Liver (tissue), 9 donors: ENCODE results near the gene PLCD3. TPM values are rescaled to one million over a fixed set of nuclear protein-coding genes. Genes with fewer than 3 reads are reported as not detected.

Source experiments
- DNase-seq: peaks from one replicate; pipeline ENCODE4 v3.0.0-alpha.2; 2017; ENCODE audit warnings: low spot score
- H3K27ac ChIP-seq, 2 donors: one replicate each; pipeline ENCODE4 v1.7.0; 2013; ENCODE audit warnings: inconsistent platforms in 2 of 2, low read length in 2 of 2, control low read depth in 1 of 2, low read depth in 1 of 2, mild to moderate bottlenecking in 1 of 2
- H3K27me3 ChIP-seq, 4 donors: one replicate each; pipeline versions ENCODE4 v1.6.1 to v1.7.0; 2013; ENCODE audit warnings: low read length in 3 of 4, inconsistent platforms in 1 of 4, mild to moderate bottlenecking in 1 of 4, moderate library complexity in 1 of 4; ENCODE audit not compliant: control insufficient read depth in 4 of 4, insufficient read depth in 4 of 4
- H3K36me3 ChIP-seq, 4 donors: one replicate each; pipeline versions ENCODE4 v1.6.1 to v1.7.0; 2013; ENCODE audit warnings: low read length in 3 of 4, mild to moderate bottlenecking in 3 of 4, low read depth in 1 of 4, moderate library complexity in 1 of 4; ENCODE audit not compliant: control insufficient read depth in 4 of 4, insufficient read depth in 3 of 4
- H3K4me1 ChIP-seq, 4 donors: one replicate each; pipeline versions ENCODE4 v1.6.1 to v1.7.0; 2013; ENCODE audit warnings: low read length in 3 of 4, mild to moderate bottlenecking in 3 of 4, moderate library complexity in 1 of 4; ENCODE audit not compliant: control insufficient read depth in 4 of 4, insufficient read depth in 4 of 4
- H3K4me3 ChIP-seq, 3 donors: one replicate each; pipeline versions ENCODE4 v1.6.1 to v1.7.0; 2013; ENCODE audit warnings: low read length in 3 of 3, control low read depth in 1 of 3, low read depth in 1 of 3, mild to moderate bottlenecking in 1 of 3
- H3K9ac ChIP-seq, 2 donors: one replicate each; pipeline ENCODE4 v1.7.0; 2013; ENCODE audit warnings: low read length in 2 of 2, mild to moderate bottlenecking in 2 of 2, moderate library complexity in 2 of 2, control low read depth in 1 of 2, low read depth in 1 of 2
- H3K9me3 ChIP-seq, 4 donors: one replicate each; pipeline versions ENCODE4 v1.6.1 to v1.7.0; 2013; ENCODE audit warnings: low read length in 3 of 4; ENCODE audit not compliant: control insufficient read depth in 4 of 4
- ATF3 ChIP-seq: IDR thresholded peaks from 2 replicates; pipeline ENCODE4 v1.6.1; 2016; ENCODE audit warnings: antibody characterized with exemption
- CTCF ChIP-seq: fragments of 150-350 bp; IDR thresholded peaks from 2 replicates; pipeline ENCODE4 v1.5.1; 2017; ENCODE audit warnings: improper control_type of control experiment, low read depth, low read length; ENCODE audit not compliant: missing input control
- EGR1 ChIP-seq, 2 donors: IDR thresholded peaks; 2 replicates each; pipeline ENCODE4 v1.6.1; 2016 to 2018; ENCODE audit warnings: antibody characterized with exemption in 2 of 2, low read depth in 2 of 2
- FOXA2 ChIP-seq: IDR thresholded peaks from 2 replicates; pipeline ENCODE4 v1.6.1; 2016; ENCODE audit warnings: antibody characterized with exemption
- GABPA ChIP-seq, 2 donors: IDR thresholded peaks in 1 of 2; conservative IDR thresholded peaks in 1 of 2; 2 replicates each; pipeline ENCODE4 v1.6.1; 2016; ENCODE audit warnings: antibody characterized with exemption in 2 of 2, mild to moderate bottlenecking in 1 of 2, moderate library complexity in 1 of 2
- HNF4A ChIP-seq, 2 donors: conservative IDR thresholded peaks; 2 replicates each; pipeline ENCODE4 v1.6.1; 2016; ENCODE audit warnings: antibody characterized with exemption in 2 of 2, mild to moderate bottlenecking in 2 of 2
- HNF4G ChIP-seq: IDR thresholded peaks from 2 replicates; pipeline ENCODE4 v1.6.1; 2016; ENCODE audit warnings: antibody characterized with exemption
- JUND ChIP-seq, 2 donors: IDR thresholded peaks; 2 replicates each; pipeline ENCODE4 v1.6.1; 2016; ENCODE audit warnings: antibody characterized with exemption in 2 of 2
- MAX ChIP-seq: IDR thresholded peaks from 2 replicates; pipeline ENCODE4 v1.6.1; 2016; ENCODE audit warnings: antibody characterized with exemption
- RAD21 ChIP-seq, 2 donors: IDR thresholded peaks; 2 replicates each; pipeline ENCODE4 v1.6.1; 2016; ENCODE audit warnings: antibody characterized with exemption in 2 of 2, mild to moderate bottlenecking in 2 of 2
- REST ChIP-seq: IDR thresholded peaks from 2 replicates; pipeline ENCODE4 v1.6.1; 2016; ENCODE audit warnings: antibody characterized with exemption, mild to moderate bottlenecking
- SP1 ChIP-seq: IDR thresholded peaks from 2 replicates; pipeline ENCODE4 v1.6.1; 2018; ENCODE audit warnings: antibody characterized with exemption, mild to moderate bottlenecking
- TAF1 ChIP-seq: conservative IDR thresholded peaks from 2 replicates; pipeline ENCODE4 v1.6.1; 2016; ENCODE audit warnings: antibody characterized with exemption, mild to moderate bottlenecking
- YY1 ChIP-seq: IDR thresholded peaks from 2 replicates; pipeline ENCODE4 v1.6.1; 2016; ENCODE audit warnings: antibody characterized with exemption, mild to moderate bottlenecking
- ZBTB33 ChIP-seq: IDR thresholded peaks from 2 replicates; pipeline ENCODE4 v1.6.1; 2016; ENCODE audit warnings: antibody characterized with exemption
- WGBS: extraction: QIAGEN DNeasy Blood & Tissue Kit; methylation state at CpG from one replicate; pipeline ENCODE4 v1.1.7; 2013; 5-methylcytosine and 5-hydroxymethylcytosine counted together
- polyA plus RNA-seq, 2 donors: library from polyadenylated mRNA; stranded (reverse) in 1 of 2; unstranded in 1 of 2; fragments of 200-250 nt in 1 of 2; fragments of >200 nt in 1 of 2; fragmentation: Nextera tagmentation in 1 of 2; extraction: Ambion mirVana in 1 of 2; gene quantifications; one replicate each; pipeline versions ENCODE4 v1.2.1 to v1.2.3, GENCODE V29; 2013 to 2015
- total RNA-seq, 2 donors: library from RNA; depleted of rRNA; stranded (reverse); fragments of >200 nt; gene quantifications; one replicate each; pipeline ENCODE4 v1.2.3, GENCODE V29; 2014
- donor health status: healthy.
- donor health status: healthy.
- donor health status: healthy.
- donor health status: healthy.
- donor health status: healthy.

The PLCD3 gene
- total and polyA plus RNA-seq, 4 donors: 0.28 to 2.3 (median 1.4) TPM

- H3K36me3 ChIP-seq: peaks cover 19 to 77% (median 57%) of the 10 kb centered on the region in 4 donors
- H3K9me3 ChIP-seq: no peaks in the 10 kb centered on the region
- TF ChIP-seq SP1 (no peak), MAX (no peak), REST (no peak), GABPA (IDR thresholded peaks at IDR 0.05 in 1 of 2, conservative IDR thresholded peaks at IDR 0.05 in 1 of 2) (no peak), EGR1 (IDR thresholded peaks at IDR 0.05; ENCODE audit: low read depth in 2 of 2) (no peak), TAF1 (no peak), JUND (IDR thresholded peaks at IDR 0.05) (no peak), ATF3 (no peak), FOXA2 (no peak), ZBTB33 (no peak), HNF4A (conservative IDR thresholded peaks at IDR 0.05) (no peak), RAD21 (IDR thresholded peaks at IDR 0.05) (no peak), CTCF (no peak)
- no peaks in the 10 kb centered on the region for H3K27me3 ChIP-seq
- no peak overlapping the region for H3K9ac ChIP-seq
- H3K4me1 ChIP-seq: peaks cover 0 to 7% (median 0%) of the 10 kb centered on the region in 4 donors
- H3K4me3 ChIP-seq: no peak overlapping the region
- DNase-seq: no peak
- WGBS: 88% methylated on average over 9 of the region's 9 CpGs
- no peak overlapping the region for H3K27ac ChIP-seq
Measured at GRCh38 chr17:45103269-45103795, 29.0 kb downstream of the PLCD3 start.

- no peak overlapping the region for H3K9ac ChIP-seq
- H3K4me1 ChIP-seq: peaks cover 0 to 7% (median 0%) of the 10 kb centered on the region in 4 donors
- H3K36me3 ChIP-seq: peaks cover 20 to 77% (median 61%) of the 10 kb centered on the region in 4 donors
- DNase-seq: no peak
- no peak overlapping the region for H3K4me3 ChIP-seq
- WGBS: 93% methylated on average over 9 of the region's 9 CpGs
- H3K27me3 ChIP-seq: no peaks in the 10 kb centered on the region
- no peaks in the 10 kb centered on the region for H3K9me3 ChIP-seq
- TF ChIP-seq CTCF (no peak), YY1 (no peak), HNF4A (conservative IDR thresholded peaks at IDR 0.05) (no peak), JUND (IDR thresholded peaks at IDR 0.05) (no peak), HNF4G (no peak), ZBTB33 (no peak), MAX (no peak), EGR1 (IDR thresholded peaks at IDR 0.05; ENCODE audit: low read depth in 2 of 2) (no peak)
- no peak overlapping the region for H3K27ac ChIP-seq
Measured at GRCh38 chr17:45102856-45103255, 29.5 kb downstream of the PLCD3 start.
